Ovary (tissue), 9 donors: ENCODE results near the gene IL1RAPL2. TPM values are rescaled to one million over a fixed set of nuclear protein-coding genes. Genes with fewer than 3 reads are reported as not detected.

Source experiments
- DNase-seq, 5 donors: peaks; one replicate each; pipeline ENCODE4 v3.0.0-alpha.2; 2019 to 2020
- H3K27ac ChIP-seq, 2 donors: fragments of 200-600 bp; one replicate each; pipeline versions ENCODE4 v1.5.1 to v1.8.0; 2019 to 2022
- H3K27me3 ChIP-seq: fragments of 200-600 bp; one replicate; pipeline ENCODE4 v1.8.0; 2022
- H3K36me3 ChIP-seq: fragments of 200-600 bp; sonication (generic); one replicate; pipeline ENCODE4 v1.5.1; 2019
- H3K4me1 ChIP-seq: one replicate; pipeline ENCODE4 v1.8.1; 2013; ENCODE audit warnings: mild to moderate bottlenecking, moderate library complexity; ENCODE audit not compliant: insufficient read depth
- H3K4me3 ChIP-seq: fragments of 200-600 bp; sonication (generic); one replicate; pipeline ENCODE4 v1.5.1; 2017
- H3K9me3 ChIP-seq, 2 donors: fragments of 200-600 bp in 1 of 2; sonication (generic) in 1 of 2; one replicate each; pipeline versions ENCODE4 v1.5.1 to v1.8.1; 2013 to 2019; ENCODE audit warnings: mild to moderate bottlenecking in 1 of 2, moderate library complexity in 1 of 2
- EP300 ChIP-seq: sonication (generic); formaldehyde crosslinking; IDR thresholded peaks from one replicate; pipeline ENCODE4 v1.6.1; 2017; ENCODE audit warnings: antibody characterized with exemption
- POLR2A ChIP-seq: fragments of 450-650 bp; IDR thresholded peaks from one replicate; pipeline ENCODE4 v1.6.1; 2017; ENCODE audit warnings: antibody characterized with exemption, mild to moderate bottlenecking, moderate library complexity
- WGBS, 3 donors: extraction: QIAGEN DNeasy Blood & Tissue Kit in 1 of 3; methylation state at CpG; one replicate each; pipeline versions ENCODE4 v1.1.5 to v1.1.7; 2013 to 2017; 5-methylcytosine and 5-hydroxymethylcytosine counted together
- intact Hi-C, 4 donors: fragments of 100-400 bp; cut with DNase I; formaldehyde crosslinking; loops; one replicate each; pipeline versions ENCODE4 v1.11.0 to v1.15.1; 2022 to 2023
- polyA plus RNA-seq, 2 donors: library from polyadenylated mRNA; stranded (reverse); fragments of 200-250 nt in 1 of 2; fragments of 350-450 nt in 1 of 2; fragmentation: Illumina TruSeq in 1 of 2; extraction: RNeasy Lipid Tissue Mini Kit (QIAGEN cat#74804) in 1 of 2; gene quantifications; one replicate each; pipeline ENCODE4 v1.2.3, GENCODE V29; 2013 to 2014
- total RNA-seq, 7 donors: library from RNA; depleted of rRNA in 2 of 7; stranded (reverse); fragments of >200 nt in 2 of 7; fragmentation: NEBNext Ultra II Directional in 3 of 7; extraction: Animal tissue kit (Norgen Biotek cat#: 25700) in 3 of 7; gene quantifications; one replicate each; pipeline versions ENCODE4 v1.1.0 to v1.2.4, GENCODE V29; 2016 to 2023
- TF ChIP-seq, protein P1 (sequence below), 3 donors: fragments of 450-650 bp in 2 of 3; fragments of 200-600 bp in 1 of 3; IDR thresholded peaks; one replicate each; pipeline versions ENCODE4 v1.5.1 to v1.8.0; 2016 to 2022; ENCODE audit warnings: antibody characterized with exemption in 3 of 3, mild to moderate bottlenecking in 1 of 3
- donor health status: DM: no; HTN: no; CAD: no; lungs with moderate emphysema.
- donor health status: DM: no; HTN: no; CAD: no.
- donor health status: Bipolar disorder and iron deficiency.
- donor health status: DM: yes; HTN: yes; CAD: no.
- donor health status: DM: no; HTN: no; CAD: no.
- donor health status: DM: yes; HTN: yes; CAD: no.

IL1RAPL2 gene
- total and polyA plus RNA-seq, 9 donors: 0.08 to 1.1 (median 0.32) TPM; not detected in 3

DNA sequence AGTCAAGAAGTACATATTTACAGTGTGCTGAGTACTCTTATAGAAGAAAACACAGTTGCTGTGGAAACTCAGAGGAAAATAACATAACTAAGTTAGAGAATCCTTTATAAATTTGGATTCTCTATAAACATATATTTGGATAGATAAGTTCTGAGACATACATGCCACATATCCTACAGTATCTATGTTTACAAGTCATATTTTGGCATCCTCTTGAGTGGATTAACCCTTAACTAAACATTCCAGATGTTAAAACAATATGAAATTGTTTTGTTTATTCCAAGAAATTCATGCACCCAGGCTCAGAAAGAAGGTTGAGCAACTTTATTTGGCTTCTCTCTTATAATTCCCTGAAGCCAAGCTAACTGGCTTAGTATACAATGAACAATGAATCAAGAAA lies 387.3 kb downstream of the IL1RAPL2 start:
- no peak for DNase-seq
- Histone ChIP-seq H3K36me3 (no peaks in the 10 kb centered on the region), H3K4me3 (no peak overlapping the region), H3K9me3 (no peaks in the 10 kb centered on the region), H3K4me1 (no peaks in the 10 kb centered on the region), H3K27ac (no peak overlapping the region), H3K27me3 (no peaks in the 10 kb centered on the region)
- intact Hi-C loops: no loop called here
- TF ChIP-seq, protein P1, sequence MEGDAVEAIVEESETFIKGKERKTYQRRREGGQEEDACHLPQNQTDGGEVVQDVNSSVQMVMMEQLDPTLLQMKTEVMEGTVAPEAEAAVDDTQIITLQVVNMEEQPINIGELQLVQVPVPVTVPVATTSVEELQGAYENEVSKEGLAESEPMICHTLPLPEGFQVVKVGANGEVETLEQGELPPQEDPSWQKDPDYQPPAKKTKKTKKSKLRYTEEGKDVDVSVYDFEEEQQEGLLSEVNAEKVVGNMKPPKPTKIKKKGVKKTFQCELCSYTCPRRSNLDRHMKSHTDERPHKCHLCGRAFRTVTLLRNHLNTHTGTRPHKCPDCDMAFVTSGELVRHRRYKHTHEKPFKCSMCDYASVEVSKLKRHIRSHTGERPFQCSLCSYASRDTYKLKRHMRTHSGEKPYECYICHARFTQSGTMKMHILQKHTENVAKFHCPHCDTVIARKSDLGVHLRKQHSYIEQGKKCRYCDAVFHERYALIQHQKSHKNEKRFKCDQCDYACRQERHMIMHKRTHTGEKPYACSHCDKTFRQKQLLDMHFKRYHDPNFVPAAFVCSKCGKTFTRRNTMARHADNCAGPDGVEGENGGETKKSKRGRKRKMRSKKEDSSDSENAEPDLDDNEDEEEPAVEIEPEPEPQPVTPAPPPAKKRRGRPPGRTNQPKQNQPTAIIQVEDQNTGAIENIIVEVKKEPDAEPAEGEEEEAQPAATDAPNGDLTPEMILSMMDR (IDR thresholded peaks at IDR 0.05): no peak
- no peak for TF ChIP-seq POLR2A
- no peak for TF ChIP-seq EP300

DNA sequence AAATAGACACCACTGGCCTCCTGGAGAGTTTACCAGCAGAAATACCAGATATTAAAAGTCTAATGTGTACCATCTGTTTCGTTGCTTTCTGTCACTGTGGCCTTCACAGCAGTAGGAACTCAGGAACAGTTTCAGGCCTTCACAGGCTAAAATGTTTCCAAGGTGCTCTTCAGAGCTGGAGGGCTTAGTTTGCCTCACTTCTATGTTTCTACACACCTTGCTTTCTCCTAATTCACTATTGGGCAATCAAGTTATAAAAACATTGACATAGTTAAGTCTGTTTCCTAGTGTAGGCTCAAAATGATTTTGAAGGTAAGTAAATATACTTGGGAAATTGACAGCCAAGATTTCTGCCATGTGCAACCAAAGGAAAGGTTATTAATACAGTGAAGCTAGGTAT lies 395.9 kb downstream of the IL1RAPL2 start:
- TF ChIP-seq, protein P1 (IDR thresholded peaks at IDR 0.05): no peak
- TF ChIP-seq EP300: no peak
- intact Hi-C loops: no loop called here
- H3K4me3 ChIP-seq: no peak overlapping the region
- no peaks in the 10 kb centered on the region for H3K36me3 ChIP-seq
- H3K4me1 ChIP-seq: no peaks in the 10 kb centered on the region
- DNase-seq: no peak
- H3K9me3 ChIP-seq: no peaks in the 10 kb centered on the region
- H3K27ac ChIP-seq: no peak overlapping the region
- WGBS, 3 donors: 36 to 55% (median 54%) methylated on average over 1 of the region's 1 CpG
- H3K27me3 ChIP-seq: no peaks in the 10 kb centered on the region

GRCh38 chrX:104968241-104968640 lies 402.2 kb downstream of the IL1RAPL2 start:
- Histone ChIP-seq H3K9me3 (no peaks in the 10 kb centered on the region), H3K27ac (no peak overlapping the region), H3K4me3 (no peak overlapping the region), H3K27me3 (no peaks in the 10 kb centered on the region), H3K36me3 (no peaks in the 10 kb centered on the region), H3K4me1 (no peaks in the 10 kb centered on the region)
- no peak for DNase-seq
- TF ChIP-seq EP300: no peak
- intact Hi-C loops: no loop called here

GRCh38 chrX:104972737-104973136 lies 406.7 kb downstream of the IL1RAPL2 start:
- H3K27ac ChIP-seq: no peak overlapping the region
- no peaks in the 10 kb centered on the region for H3K4me1 ChIP-seq
- DNase-seq: no peak
- H3K9me3 ChIP-seq: no peaks in the 10 kb centered on the region
- no peaks in the 10 kb centered on the region for H3K36me3 ChIP-seq
- no peaks in the 10 kb centered on the region for H3K27me3 ChIP-seq
- H3K4me3 ChIP-seq: no peak overlapping the region
- TF ChIP-seq POLR2A (no peak), EP300 (no peak)
- TF ChIP-seq, protein P1 (IDR thresholded peaks at IDR 0.05): no peak
- 17 to 26% (median 24%) methylated on average over 1 of the region's 1 CpG for WGBS, 3 donors
- intact Hi-C loops: no loop called here

GRCh38 chrX:104987063-104987462 lies 421.1 kb downstream of the IL1RAPL2 start:
- Histone ChIP-seq H3K4me1 (no peaks in the 10 kb centered on the region), H3K27ac (no peak overlapping the region), H3K4me3 (no peak overlapping the region), H3K27me3 (no peaks in the 10 kb centered on the region), H3K36me3 (no peaks in the 10 kb centered on the region), H3K9me3 (no peaks in the 10 kb centered on the region)
- intact Hi-C loops: no loop called here
- DNase-seq: no peak
- TF ChIP-seq POLR2A (no peak), EP300 (no peak)
- TF ChIP-seq, protein P1 (IDR thresholded peaks at IDR 0.05): no peak
